RPMI8226 (cell line): Measurements from ENCODE around the gene MAD1L1.
"Not testable (repeated sequence)": the region's sequence is repeated elsewhere in the genome, so short reads cannot be mapped to it uniquely, and the experiment has no call there.

Source experiments
- DNase-seq: peaks from one replicate; pipeline ENCODE4 v3.0.0-alpha.2; 2015

MAD1L1 gene

GRCh38 chr7:1823376-1824150, 409.2 kb downstream of the MAD1L1 start:
- no peak for DNase-seq

GRCh38 chr7:1819259-1819841, 413.4 kb downstream of the MAD1L1 start:
- no peak for DNase-seq

GRCh38 chr7:1818575-1819258, 414.0 kb downstream of the MAD1L1 start:
- no peak for DNase-seq

- DNase-seq = no peak
These were observed 415.6 kb downstream of the MAD1L1 start for GRCh38 chr7:1817061-1817712.

GRCh38 chr7:1816451-1816850, 416.3 kb downstream of the MAD1L1 start:
- not testable (repeated sequence) for DNase-seq

GRCh38 chr7:1815551-1816281, 417.0 kb downstream of the MAD1L1 start:
- not testable (repeated sequence) for DNase-seq

- no peak for DNase-seq
These were observed 417.7 kb downstream of the MAD1L1 start for GRCh38 chr7:1815051-1815481.

- no peak for DNase-seq
These were observed 418.5 kb downstream of the MAD1L1 start for GRCh38 chr7:1814089-1814811.

- no peak for DNase-seq
These were observed 419.2 kb downstream of the MAD1L1 start for GRCh38 chr7:1813394-1814088.

- peak; percentile 30 for DNase-seq
These were observed 420.0 kb downstream of the MAD1L1 start for GRCh38 chr7:1812509-1813393.

- DNase-seq = no peak
These were observed 420.8 kb downstream of the MAD1L1 start for GRCh38 chr7:1811850-1812508.

- DNase-seq = peak; percentile 43
These were observed 421.5 kb downstream of the MAD1L1 start for GRCh38 chr7:1810961-1811849.

- DNase-seq = no peak
These were observed 422.2 kb downstream of the MAD1L1 start for GRCh38 chr7:1810521-1810920.

- no peak for DNase-seq
These were observed 423.0 kb downstream of the MAD1L1 start for GRCh38 chr7:1809601-1810258.

- DNase-seq = no peak
These were observed 423.7 kb downstream of the MAD1L1 start for GRCh38 chr7:1809070-1809469.

- DNase-seq = peak; percentile 19
These were observed 424.7 kb downstream of the MAD1L1 start for GRCh38 chr7:1807821-1808600.

GRCh38 chr7:1806354-1806753, 426.4 kb downstream of the MAD1L1 start:
- no peak for DNase-seq
